Peyer's patch (tissue), 4 donors: ENCODE measurements around the gene SLC4A2.

Experiments
- CTCF ChIP-seq, 6 experiments: fragments of 450-650 bp in 4 of 6; fragments of 200-600 bp in 2 of 6; sonication (generic) in 1 of 6; IDR thresholded peaks; one replicate each; pipeline ENCODE4 v1.5.1; 2017 to 2019; ENCODE audit warnings: antibody characterized with exemption in 6 of 6, mild to moderate bottlenecking in 3 of 6, moderate library complexity in 1 of 6
- POLR2A ChIP-seq, 2 donors: fragments of 450-650 bp; IDR thresholded peaks; one replicate each; pipeline ENCODE4 v1.5.1; 2017; ENCODE audit warnings: antibody characterized with exemption in 2 of 2, mild to moderate bottlenecking in 2 of 2, moderate library complexity in 2 of 2

- TF ChIP-seq CTCF (IDR thresholded peaks at IDR 0.05) (no peak), POLR2A (IDR thresholded peaks at IDR 0.05) (no peak)
Measured at GRCh38 chr7:151083824-151084160, 24.4 kb downstream of the SLC4A2 start.
